NCI-H2196 treated with DMSO at 0.1 percent for 48 hours (cell line): ENCODE measurements around the gene CCL1.
"Not testable (repeated sequence)": the region's sequence is repeated elsewhere in the genome, so short reads cannot be mapped to it uniquely, and the experiment has no call there.

Source experiments
- DNase-seq: peaks from one replicate; lab custom pipeline; 2025; ENCODE audit not compliant: unreplicated experiment; lab: John Stamatoyannopoulos, UW

Gene CCL1

DNA sequence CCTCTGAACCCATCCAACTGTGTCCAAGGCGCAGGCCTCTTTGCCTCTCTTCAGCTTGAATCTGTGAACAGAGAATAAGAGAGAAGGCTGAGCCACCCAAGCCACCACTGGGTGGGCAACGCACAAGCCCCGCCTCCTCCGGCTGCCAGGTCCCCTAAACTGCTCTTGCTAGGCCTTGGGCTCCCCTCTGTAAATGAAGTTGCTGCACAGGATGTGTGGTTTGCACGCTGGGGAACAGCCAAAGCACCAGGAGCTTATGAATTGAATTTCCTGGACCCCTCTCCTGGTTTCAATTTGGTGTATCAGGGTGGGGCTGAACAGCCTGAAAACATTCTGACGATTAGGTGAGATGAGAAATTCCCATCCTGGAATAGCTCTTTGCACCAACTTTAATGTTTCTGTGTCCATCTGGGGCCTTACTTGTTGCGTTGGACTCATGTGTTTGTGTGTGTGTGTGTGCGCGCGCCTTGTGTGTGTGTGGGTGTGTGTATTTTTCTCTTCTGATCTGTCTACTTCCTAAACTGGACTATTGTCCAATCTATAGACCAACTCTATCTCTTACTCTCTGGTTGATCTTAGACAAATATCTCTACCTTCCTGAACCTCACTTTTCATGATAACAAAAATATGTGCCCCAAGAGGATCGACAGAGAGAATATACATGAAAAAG, 2.3 kb downstream of the CCL1 start:
- DNase-seq: no peak

DNA sequence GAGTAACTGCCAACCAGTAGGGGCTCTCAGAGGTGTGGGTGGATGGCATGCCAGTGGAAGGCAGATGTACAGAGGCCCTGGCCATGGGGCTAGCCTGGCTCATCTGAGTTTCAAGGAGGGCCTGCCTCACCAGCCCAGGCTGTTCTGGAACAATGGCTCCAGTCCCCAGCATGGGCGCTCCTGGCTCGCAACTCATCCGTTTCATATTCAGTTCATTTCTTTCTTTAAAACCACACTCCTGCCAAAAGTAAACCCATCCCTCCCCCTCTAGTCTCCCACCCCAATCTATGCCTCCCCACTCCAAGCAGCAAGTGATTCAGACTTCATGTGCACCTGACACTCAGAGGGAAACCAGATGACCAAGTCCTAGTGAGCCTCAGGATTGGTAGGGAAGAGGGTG, 4.4 kb downstream of the CCL1 start:
- DNase-seq: no peak

DNA sequence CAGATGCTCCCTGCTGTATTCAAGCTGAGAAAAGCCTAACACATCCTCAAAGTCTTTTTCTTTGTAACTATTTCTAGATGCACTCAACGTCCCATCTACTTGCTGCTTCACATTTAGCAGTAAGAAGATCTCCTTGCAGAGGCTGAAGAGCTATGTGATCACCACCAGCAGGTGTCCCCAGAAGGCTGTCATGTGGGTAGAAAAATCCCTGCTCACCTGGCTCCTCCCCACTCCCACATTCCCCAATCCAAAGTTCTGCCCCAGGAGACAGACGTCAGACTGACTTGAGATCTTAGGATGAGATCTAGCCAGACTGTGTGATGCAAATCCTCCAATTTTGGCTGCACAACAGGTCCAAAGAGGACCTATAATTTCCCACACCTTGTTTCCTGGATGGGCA, 5.6 kb downstream of the CCL1 start:
- DNase-seq: no peak

DNA sequence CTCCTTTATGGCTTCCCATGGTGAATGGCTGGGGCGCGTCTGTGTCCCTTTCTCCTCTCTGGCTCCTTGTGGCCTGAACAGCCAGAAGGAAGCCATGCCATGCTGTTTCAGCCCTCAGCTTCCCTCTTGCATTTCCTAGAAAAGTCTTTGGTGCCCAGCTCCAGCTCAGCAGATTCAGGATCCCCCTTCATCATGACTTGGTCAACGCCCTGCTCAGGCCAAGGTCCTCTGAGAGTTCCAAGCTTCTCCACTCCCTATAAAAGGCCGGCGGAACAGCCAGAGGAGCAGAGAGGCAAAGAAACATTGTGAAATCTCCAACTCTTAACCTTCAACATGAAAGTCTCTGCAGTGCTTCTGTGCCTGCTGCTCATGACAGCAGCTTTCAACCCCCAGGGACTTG, 6.8 kb downstream of the CCL1 start, which contains the start of gene CCL13:
Gene CCL13 (plus strand): TSS at position 287 of the 400 bp plus-strand sequence. CDS start 47 bp downstream, at position 334.
- DNase-seq: no peak

DNA sequence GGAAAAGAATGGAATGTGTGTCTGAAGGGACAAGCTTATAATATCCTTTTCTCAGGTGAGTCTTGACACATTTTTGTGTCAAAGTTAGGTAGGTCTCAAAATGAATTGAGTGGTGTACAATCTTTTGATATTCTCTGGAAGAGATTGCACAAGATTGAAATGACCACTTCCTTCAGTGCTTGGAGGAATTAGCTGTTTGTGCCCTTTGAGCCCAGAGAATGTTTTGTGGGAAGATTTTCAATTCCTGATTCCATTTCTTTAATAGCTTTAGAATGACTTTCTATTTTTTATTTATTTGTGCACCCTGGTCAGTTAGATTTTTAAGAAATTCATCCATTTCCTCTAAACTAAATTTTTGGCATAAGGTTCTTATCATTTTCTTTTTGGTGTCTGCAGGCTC, 8.4 kb downstream of the CCL1 start:
- no peak for DNase-seq

DNA sequence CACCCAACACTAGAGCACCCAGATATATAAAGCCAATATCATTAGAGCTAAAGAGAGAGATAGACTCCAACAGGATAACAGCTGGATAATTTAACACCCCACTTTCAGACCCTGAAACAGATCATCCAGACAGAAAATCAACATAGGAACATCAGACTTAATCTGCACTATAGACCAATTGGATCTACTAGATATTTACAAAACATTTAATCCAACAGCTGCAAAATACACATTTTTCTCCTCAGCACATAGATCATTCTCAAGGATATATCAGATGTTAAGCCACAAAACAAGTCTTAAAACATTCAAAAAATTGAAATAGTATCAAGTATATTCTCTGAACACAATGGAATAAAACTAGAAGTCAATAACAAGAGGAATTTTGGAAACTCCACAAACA, 10.8 kb downstream of the CCL1 start:
- no peak for DNase-seq

DNA sequence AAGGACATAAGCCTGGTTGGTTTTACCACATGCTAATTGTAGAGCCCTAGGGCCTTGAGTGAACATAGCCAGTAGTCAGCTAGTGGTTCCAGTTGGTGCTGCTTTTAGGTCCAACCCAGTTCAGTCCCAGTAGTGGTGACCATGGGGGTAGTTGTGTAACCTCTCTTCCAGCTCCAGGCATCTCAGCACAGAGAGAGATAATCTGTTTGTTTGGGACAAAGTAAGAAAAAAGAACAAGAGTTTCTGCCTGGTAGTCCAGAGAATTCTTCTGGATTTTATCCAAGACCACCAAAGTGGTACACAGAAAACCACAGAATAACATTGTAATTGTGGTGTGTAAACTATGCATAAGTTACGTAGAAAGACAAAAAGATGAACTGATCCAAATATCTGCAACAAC, 11.9 kb downstream of the CCL1 start:
- DNase-seq: no peak

DNA sequence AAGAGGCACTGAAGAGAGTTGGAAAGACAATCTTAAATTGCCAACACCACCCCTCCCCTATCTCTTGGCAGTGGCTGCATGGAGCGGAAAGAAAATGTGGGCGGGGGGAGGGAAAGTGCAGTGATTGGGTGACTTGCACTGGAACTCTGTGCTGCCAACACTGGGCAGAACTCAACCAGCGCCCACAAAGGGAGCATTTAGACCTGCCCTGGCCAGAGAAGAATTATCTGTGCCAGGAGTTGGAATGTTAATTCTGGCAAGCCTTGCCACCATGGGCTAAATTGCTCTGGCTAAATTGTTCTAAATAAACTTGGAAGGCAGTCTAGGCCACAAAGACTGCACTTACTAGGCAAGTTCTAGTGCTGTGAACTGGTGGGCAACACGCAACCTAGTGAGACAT, 13.3 kb downstream of the CCL1 start:
- no peak for DNase-seq

DNA sequence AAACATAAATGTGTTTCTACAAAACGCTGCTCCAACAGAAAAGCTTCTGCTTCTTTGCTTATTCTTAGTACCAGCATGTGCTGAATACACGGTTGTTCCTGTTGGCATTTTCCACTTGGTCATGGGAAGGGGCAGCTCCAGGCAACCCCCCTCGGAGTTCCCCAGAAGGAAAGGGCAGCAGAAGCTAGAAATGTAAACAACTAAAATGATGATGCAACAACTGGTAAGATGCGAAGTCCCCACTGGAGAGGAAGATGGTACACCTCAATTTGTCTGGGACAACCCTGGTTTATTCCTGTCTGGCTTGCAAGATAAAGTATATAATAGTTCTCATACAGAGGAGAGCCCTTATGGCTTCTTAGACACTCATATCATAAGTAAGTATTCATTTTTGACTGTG, 16.0 kb downstream of the CCL1 start:
- no peak for DNase-seq

DNA sequence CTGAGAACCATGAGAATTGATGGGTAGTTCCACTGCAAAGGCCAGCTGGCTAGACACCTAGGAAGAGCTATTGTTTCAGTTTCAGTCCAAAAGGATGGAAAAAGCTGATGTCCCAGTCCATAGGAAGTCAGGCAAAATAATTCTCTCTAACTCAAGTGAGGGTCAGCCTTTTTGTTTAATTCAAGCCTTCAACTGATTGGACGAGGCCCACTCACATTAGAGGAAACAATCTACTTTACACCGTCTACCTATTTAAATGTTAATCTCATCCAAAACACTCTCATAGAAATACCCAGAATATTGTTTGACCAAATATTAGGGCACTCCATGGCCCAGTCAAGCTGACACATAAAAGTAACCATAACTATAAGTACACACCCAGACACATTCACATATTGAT, 21.1 kb downstream of the CCL1 start:
- DNase-seq: no peak

DNA sequence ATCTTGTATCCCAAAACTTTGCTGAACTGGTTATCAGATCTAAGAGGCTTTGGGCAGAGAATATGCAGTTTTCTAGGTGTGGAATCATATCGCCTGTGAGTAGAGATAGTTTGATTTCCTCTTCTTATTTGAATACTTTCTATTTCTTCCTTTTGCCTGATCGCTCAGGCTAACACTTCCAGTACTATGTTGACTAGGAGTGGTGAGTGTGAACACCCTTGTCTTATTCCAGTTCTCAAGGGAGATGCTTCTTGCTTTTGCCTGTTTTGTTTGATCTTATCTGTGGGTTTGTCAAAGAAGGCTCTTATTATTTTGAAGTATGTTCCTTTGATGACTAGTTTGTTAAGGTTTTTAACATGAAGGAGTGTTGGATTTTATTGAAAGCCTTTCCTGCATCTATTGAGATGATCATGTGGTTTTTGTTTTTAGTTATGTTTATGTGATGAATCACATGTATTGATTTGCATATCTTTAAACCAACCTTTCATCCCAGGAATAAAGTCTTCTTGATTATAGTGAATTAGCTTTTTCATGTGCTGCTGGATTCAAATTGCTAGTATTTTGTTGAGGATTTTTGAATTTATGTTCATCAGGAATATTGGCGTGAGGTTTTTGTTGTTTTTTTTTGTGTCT, 23.8 kb downstream of the CCL1 start:
- no peak for DNase-seq

DNA sequence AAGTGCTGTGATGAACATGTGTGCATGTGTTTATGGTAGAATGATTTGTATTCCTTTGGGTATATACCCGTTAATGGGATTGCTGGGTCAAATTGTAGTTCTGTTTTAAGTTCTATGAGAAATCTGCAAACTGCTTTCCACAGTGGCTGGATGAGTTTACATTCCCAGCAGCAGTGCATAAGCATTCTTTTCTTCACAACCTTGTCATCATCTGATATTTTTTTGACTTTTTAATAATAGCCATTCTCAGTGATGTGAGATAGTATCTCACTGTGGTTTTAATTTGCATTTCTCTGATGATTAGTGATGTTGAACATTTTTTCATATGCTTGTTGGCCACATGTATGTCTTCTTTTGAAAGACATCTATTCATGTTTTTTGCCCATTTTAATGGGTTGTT, 25.3 kb downstream of the CCL1 start:
- DNase-seq: no peak

DNA sequence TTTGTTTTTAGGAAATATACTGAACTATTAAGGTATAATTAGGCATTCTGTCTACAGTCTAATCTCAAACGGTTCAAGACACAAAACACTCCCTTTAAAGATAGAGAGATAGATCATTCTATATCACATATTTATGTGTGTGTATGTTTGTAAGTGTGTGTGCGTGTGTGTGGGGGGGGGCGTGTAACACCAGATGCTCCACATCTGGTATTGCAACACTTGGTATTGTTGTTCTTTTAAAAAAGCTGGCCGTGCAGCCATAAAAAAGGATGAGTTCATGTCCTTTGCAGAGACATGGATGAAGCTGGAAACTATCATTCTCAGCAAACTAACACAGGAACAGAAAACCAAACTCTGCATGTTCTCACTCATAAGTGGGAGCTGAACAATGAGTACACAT, 35.5 kb downstream of the CCL1 start:
- DNase-seq: not testable (repeated sequence)

DNA sequence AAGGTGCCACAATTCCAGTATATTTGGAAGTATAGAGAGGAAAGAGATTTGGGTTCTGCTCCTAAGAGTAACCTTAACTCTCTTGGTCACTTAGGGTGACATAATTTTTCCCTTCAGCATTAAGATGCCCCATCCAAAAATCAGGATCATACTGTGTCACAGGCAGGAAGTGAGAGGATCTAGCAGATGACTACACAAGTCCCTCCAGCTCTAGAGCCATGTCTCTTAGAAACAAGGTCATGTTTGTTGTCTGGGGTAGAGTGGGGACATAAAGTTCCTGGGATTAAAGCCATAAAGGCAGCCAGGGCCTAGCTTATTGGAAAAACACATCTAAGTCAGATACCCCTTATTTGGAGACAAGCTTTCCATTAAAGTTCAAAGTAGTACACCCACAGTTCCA, 41.1 kb downstream of the CCL1 start:
- DNase-seq: no peak

DNA sequence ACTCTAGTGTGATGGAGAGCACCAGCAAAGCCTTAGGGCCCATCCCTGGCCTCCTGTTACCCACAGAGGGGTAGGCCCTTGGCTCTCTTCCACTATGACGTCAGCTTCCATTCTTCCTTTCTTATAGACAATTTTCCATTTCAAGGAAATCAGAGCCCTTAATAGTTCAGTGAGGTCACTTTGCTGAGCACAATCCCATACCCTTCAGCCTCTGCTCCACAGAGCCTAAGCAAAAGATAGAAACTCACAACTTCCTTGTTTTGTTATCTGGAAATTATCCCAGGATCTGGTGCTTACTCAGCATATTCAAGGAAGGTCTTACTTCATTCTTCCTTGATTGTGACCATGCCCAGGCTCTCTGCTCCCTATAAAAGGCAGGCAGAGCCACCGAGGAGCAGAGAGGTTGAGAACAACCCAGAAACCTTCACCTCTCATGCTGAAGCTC, 44.0 kb downstream of the CCL1 start, which contains the start of gene CCL8:
Gene CCL8 (plus strand): TSS at position 397 of the 445 bp plus-strand sequence. CDS start 67 bp downstream, outside the sequence.
- DNase-seq: no peak

DNA sequence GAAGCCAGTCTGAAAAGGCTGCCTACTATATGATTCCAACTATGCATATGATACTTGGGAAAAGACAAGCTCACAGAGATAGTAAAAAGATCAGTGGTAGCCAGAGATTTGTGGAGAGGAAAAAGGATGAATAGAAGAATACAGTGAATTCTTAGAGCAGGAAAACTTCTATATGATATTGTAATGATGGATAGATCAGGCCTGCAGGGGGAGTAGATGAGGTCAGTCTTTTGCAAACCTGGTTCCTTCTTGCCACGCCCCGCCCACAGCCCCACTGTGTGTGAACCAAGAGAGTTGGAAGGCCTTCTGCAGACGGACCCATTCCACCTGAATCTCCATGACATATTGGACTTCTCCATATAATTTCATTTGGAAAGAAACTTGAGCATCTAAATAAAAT, 44.6 kb downstream of the CCL1 start:
- DNase-seq: no peak

DNA sequence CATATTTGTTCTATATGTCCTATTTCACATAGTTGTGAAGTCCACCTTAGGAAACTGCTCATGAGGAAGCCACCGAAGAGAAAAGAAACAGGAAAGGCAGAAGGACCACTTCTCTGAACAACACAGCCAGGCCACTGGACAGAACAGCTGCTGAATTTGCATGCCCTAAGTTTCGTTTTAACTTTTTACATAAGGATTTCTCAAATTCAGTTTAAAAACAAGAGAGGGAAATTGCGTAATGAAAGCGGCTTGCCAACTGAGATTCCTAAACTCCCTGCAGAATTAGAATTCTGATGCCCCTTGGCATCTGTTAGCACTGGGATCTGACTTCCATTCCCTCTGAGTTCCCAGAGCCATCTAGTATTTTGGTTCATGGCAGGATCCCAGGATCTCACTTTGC, 48.8 kb downstream of the CCL1 start:
- no peak for DNase-seq

DNA sequence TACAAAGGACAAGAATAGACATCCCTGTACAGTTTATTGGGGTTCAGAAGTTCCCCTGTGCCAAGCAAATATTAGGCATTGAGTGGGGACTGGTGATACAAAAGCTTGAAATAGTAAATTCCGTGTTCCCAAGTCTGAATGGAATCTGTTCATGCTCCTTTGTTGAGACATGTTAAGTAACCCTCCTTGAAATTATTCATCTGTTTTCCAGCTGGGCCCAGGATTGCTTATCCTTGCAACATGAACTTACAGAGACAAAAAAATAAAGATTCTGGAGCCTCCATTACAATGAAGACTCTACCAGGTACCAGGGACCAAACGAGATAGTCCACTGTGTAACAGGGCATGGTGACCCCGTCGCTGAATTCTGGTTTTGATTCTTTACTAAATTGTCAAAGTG, 49.9 kb downstream of the CCL1 start:
- DNase-seq: no peak

DNA sequence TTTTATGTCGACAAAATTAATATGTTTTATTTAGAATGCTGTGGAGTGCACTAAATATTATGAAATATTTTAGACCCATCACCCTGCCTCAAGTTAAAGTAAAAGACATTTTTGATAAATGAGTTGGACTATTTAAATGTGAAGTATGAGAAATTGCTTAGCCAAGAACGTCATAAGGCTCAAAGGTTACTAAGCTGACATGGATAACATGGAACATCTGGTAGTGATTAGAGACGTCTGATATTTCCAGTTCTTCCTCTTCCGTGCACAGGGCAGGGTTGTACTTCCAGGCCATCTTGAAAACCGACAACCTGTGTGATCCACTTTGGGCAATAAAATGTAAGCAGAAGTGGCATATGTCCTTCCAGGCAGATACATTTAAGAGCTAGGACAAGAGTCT, 51.0 kb downstream of the CCL1 start:
- DNase-seq: no peak

DNA sequence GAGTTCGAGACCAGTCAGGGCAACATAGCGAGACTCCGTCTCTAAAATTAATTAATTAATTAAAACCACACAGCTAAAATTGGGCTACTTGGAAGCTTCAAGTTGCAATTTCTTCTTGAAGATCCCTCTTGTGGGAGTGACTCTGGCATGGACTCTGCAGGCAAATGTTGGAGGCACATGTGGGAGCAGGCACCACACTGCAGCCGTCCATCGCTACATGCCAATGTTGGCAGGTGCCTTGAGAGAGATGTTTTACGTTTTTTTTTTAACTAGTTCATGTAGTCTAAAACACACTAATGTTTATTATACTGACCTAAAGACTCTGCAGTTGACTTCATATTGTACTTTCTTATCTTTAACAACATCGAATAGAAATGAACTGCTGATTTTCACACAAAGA, 51.7 kb downstream of the CCL1 start:
- DNase-seq: no peak
